ENCODE measurements around the gene PPP1R12B.
"Not testable (repeated sequence)": the region's sequence is repeated elsewhere in the genome, so short reads cannot be mapped to it uniquely, and the experiment has no call there.

The PPP1R12B gene

DNA sequence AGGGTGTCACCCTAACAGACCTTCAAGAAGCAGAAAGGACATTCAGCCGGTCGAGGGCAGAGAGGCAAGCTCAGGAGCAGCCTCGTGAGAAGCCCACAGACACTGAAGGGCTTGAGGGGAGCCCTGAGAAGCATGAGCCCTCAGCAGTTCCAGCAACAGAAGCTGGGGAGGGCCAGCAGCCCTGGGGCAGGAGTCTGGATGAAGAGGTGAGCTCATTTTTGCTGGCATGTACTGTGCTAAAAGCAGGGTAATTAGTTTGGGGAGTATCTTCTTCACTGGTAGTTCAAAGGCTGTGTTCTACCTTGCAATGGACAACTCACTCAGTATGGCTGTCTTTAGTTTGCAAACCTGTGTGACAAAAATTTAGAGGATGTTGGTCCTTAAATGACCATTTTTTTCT lies 144.6 kb downstream of the PPP1R12B start:
- not testable (repeated sequence) for DNase-seq

- no peak for DNase-seq
These were observed 150.0 kb downstream of the PPP1R12B start for GRCh38 chr1:202498542-202498941.

- DNase-seq = not testable (repeated sequence)
These were observed 151.5 kb downstream of the PPP1R12B start for GRCh38 chr1:202499997-202500396.

GRCh38 chr1:202501281-202501680 lies 152.8 kb downstream of the PPP1R12B start:
- DNase-seq = peak; percentile 43

- no peak for DNase-seq
These were observed 156.9 kb downstream of the PPP1R12B start for GRCh38 chr1:202505356-202505755.

- DNase-seq = not testable (repeated sequence)
These were observed 157.5 kb downstream of the PPP1R12B start for GRCh38 chr1:202505880-202506575.

DNA sequence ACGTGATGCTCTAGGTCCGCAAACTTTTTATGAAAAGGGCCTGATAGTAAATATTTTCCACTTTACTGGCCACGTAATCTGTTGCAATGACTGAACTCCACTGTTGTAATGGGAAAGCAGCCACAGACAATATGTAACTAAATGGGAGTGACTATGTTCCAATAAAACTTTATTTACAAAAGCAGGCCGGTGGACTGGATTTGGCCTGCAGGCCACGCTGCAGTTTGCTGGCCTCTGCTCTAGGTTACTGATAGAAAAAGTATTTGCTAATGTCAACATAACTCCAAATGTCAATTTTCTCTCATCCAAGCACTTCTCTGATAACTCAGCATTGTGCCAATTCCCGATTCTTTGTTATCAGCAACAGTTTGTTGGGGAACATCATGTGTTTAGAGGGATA lies 160.4 kb downstream of the PPP1R12B start:
- DNase-seq = not testable (repeated sequence)

DNA sequence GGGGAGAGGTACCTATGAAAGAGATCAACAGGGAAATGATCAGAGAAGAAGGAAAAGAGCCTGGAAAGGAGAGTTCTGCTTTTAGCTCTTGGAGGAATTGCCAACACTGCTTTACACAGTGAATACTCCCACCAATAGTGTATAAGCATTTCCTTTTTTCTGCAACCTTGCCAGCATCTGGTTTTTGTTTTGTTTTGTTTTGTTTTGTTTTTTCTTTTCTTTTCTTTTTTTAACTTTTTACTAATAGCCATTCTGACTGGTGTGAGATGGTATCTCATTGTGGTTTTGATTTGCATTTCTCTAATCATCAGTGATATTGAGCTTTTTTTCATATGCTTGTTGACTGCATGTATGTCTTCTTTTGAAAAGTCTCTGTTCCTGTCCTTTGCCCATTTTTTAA lies 165.4 kb downstream of the PPP1R12B start:
- not testable (repeated sequence) for DNase-seq

DNA sequence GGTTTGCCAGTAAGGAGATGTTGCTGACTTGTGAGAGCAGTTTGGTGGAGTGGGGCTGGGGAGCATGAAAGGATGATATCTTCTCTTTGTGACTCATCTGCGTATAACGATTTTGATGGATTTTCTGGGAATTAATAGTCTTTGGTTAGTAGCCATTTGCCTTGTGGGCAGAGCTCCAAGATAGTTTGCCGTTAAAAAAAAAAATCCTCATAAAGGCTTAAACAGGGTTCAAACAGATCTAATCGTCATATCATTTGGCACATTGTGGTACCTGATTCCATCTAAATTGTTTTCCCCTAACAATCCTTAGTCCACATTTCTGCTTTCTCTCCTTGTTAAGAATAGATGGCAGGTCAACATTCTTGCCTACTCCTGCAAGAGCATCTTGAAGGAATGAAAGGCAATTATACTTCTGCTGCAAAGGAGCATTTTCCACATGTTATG lies 168.0 kb downstream of the PPP1R12B start:
- no peak for DNase-seq

DNA sequence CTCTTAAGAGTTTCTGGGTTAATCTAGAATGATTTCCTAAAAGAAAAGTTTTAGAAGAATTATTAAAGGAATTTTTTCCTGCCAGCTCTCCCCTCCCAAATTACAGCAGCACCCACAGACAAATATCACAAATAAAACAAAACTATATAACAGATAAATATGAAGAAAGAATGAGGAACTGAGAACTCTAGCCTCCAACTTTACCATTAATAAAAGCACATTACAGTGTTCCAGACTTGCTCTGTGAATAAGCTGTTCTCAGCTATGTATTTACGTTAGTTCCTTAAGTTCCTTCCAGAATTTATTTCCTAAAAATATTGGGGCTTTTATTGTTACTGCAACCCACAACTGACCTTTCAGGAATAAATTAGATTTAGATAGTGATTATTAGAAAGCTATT lies 168.6 kb downstream of the PPP1R12B start:
- DNase-seq = not testable (repeated sequence)

DNA sequence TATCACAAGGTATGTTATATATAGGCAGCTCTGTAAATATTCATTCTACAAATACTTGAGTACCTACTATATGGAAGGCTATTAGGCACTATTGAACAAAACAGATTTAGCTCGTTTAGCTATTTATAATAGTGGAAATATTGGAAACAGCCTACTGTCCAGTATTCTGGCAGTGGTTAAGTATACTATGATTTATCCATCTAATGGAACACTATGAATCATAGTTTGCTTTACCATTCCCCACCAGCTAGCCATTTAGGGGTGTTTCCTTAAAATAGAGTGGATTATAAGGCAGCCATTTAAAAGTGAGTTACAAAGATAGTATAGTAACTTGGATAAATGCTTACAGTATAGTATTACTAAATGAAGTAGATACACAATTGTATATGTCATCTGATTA lies 169.7 kb downstream of the PPP1R12B start:
- DNase-seq = not testable (repeated sequence)

DNA sequence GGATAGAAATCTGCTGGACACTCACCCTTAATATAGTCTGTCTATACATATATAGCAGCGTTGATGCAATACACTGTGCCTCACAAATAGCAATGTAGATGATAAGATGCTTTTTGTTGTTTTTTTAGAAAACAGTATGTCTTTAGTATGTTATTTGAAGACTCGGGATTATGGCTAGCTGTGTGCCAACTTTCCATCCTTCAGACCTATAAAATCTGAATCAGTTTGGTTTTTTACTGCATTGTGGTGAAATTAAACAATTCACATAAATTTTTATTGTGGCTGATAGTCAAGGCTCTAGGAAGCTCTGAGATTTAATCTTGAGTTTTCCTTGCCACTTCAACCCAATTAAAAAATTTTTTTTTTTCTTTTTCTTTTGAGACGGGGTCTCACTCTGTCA lies 170.4 kb downstream of the PPP1R12B start:
- DNase-seq = not testable (repeated sequence)

GRCh38 chr1:202520129-202520856 lies 171.8 kb downstream of the PPP1R12B start:
- DNase-seq = not testable (repeated sequence)

DNA sequence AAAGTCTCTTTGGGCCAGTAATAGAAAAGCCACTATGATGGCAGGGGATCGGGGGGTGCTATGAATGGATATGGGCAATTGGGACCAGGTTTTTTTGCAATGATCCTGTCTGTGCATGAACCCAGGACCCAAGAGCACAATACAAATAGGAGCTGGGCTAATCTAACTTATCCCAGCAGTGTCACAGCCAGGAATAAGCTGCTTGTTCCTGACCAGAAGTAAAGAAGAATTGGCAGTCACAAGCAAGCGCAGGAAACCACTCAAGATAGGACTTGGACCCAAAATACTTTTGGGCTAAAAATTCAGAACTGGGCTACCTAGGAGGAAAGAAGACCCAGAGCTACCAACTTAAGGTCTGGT lies 172.3 kb downstream of the PPP1R12B start:
- DNase-seq = not testable (repeated sequence)

GRCh38 chr1:202521484-202521883 lies 173.0 kb downstream of the PPP1R12B start:
- DNase-seq = not testable (repeated sequence)

DNA sequence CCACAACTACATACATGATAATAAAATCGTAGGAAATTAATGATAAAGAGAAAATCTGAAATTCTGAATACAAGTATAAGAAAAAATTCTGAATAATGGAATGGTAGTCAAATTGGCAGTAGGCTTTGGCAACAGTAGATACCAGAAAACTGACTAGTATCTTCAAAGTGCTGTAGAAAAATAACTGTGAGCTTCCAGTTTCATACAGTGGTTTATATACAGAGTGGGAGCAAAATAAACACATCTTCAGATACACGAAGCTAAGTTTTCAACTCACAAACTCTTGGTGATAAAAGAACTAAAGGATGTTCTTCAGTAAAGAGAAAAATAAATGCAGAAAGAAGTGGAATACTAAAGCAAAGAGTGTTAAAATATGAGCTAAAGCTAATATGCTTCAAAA lies 173.4 kb downstream of the PPP1R12B start:
- no peak for DNase-seq

DNA sequence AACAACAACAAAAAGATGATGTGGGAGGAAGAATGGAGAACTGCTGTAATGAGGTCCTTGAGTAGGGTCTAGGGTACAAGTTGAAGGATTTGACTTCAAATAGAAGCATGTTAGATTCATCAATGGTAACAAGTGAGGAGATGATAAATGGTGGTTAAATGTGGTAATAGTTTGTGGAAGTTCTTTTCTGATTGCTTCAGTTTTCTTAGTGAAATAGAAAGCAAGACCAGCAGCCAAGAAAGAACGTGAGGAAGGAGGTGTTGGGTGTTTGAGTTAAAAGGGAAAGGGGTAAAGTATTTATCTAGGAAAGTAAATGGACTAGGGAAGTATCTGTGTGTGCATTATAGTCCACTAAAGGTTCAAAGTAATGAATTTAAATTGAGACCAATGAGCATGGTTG lies 177.6 kb downstream of the PPP1R12B start:
- DNase-seq = not testable (repeated sequence)

- not testable (repeated sequence) for DNase-seq
These were observed 179.7 kb downstream of the PPP1R12B start for GRCh38 chr1:202528096-202528722.

GRCh38 chr1:202530686-202531085 lies 182.2 kb downstream of the PPP1R12B start:
- DNase-seq = not testable (repeated sequence)

GRCh38 chr1:202531472-202531811 lies 182.9 kb downstream of the PPP1R12B start:
- DNase-seq = no peak

DNA sequence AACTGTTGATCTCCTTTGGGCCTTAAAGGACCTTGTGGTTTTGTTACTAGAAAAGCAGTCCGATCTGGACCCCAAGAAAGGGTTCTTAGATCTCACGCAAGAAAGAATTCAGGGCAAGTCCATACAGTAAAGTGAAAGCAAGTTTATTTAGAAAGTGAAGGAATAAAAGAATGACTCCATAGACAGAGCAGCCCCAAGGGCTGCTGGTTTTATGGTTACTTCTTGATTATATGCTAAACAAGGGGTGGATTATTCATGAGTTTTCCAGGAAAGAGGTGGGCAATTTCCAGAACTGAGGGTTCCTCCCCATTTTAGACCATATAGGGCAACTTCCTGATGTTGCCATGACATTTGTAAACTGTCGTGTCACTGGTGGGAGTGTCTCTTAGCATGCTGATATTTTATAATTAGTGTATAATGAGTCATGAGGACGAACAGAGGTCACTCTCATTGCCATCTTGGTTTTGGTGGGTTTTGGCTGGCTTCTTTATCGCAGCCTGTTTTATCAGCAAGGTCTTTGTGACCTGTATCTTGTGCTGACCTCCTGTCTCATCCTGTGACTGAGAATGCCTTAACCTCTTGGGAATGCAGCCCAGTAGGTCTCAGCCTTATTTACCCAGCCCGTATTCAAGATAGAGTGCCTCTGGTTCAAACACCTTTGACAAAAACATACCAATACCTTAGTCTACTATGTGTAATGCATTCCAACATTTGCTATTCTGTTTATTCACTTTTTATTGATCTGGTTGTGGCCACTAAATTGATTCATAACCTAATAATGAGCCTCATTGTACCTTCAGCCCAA lies 183.5 kb downstream of the PPP1R12B start:
- DNase-seq = peak; percentile 31

GRCh38 chr1:202539166-202539574 lies 190.7 kb downstream of the PPP1R12B start:
- not testable (repeated sequence) for DNase-seq

DNA sequence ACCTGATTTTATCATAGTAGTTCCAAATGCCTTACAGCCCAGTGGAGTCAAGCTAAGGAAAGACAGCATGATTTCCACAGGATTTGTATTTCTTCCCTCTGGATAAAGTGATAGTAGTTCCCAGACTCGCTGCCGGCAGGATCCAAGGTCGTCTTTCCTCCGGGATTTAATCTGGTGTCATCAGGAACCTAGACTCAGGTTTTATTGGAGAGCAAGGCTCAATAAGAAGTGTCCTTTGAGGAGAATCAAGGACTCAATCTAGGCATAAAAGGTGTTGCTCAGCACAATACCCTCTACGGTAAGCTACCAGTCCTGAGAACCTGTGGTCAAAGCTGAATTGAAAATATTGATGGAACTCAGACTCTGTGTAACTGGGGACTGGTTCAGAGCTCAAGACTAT lies 191.1 kb downstream of the PPP1R12B start:
- not testable (repeated sequence) for DNase-seq

Data from hematopoietic multipotent progenitor cell treated with erythropoietin and hydrocortisone succinate and interleukin-3 and kit ligand, for 4 days (in vitro differentiated cells).